Neural crest cell (in vitro differentiated cells): ENCODE data around the gene RXRB. TPM values are rescaled to one million over a fixed set of nuclear protein-coding genes. Genes with fewer than 3 reads are reported as not detected.

Experiments
- DNase-seq: peaks from one replicate; pipeline ENCODE4 v3.0.0; 2021; ENCODE audit warnings: low read depth, mixed read lengths, low spot score
- H3K27ac Mint-ChIP-seq: one replicate; pipeline ENCODE4 v1.8.0; 2021; ENCODE audit warnings: mild to moderate bottlenecking, mixed read lengths; ENCODE audit not compliant: unreplicated experiment
- H3K27me3 Mint-ChIP-seq: 2 replicates; pipeline ENCODE4 v1.8.0; 2021; ENCODE audit warnings: low read depth, mild to moderate bottlenecking, mixed read lengths
- H3K36me3 Mint-ChIP-seq: 2 replicates; pipeline ENCODE4 v1.8.0; 2021; ENCODE audit warnings: low read depth, mild to moderate bottlenecking, mixed read lengths
- H3K4me1 Mint-ChIP-seq: 2 replicates; pipeline ENCODE4 v1.8.0; 2021; ENCODE audit warnings: mixed read lengths
- H3K4me3 Mint-ChIP-seq: one replicate; pipeline ENCODE4 v1.8.0; 2021; ENCODE audit warnings: mild to moderate bottlenecking, mixed read lengths
- H3K9me3 Mint-ChIP-seq: 2 replicates; pipeline ENCODE4 v1.8.0; 2021; ENCODE audit warnings: mixed read lengths
- CTCF ChIP-seq: fragments of 200-600 bp; sonication (generic); conservative IDR thresholded peaks from 2 replicates; pipeline ENCODE4 v1.5.0; 2021; ENCODE audit warnings: antibody characterized with exemption, mild to moderate bottlenecking
- total RNA-seq: library from RNA; stranded (reverse); gene quantifications from 2 replicates; pipeline ENCODE4 v1.2.1, GENCODE V29; 2021

RXRB gene
- total RNA-seq, 1 donor from 2014 or later, result 33.1 TPM

- Mint-ChIP-seq H3K36me3 (peaks cover 25% of the 10 kb centered on the region), H3K4me1 (peaks cover 73% of the 10 kb centered on the region), H3K27ac (peak overlapping the region; percentile 93), H3K4me3 (peak overlapping the region; percentile 99), H3K27me3 (no peaks in the 10 kb centered on the region), H3K9me3 (no peaks in the 10 kb centered on the region)
- TF ChIP-seq CTCF, result no peak
- no peak for DNase-seq
Measured at GRCh38 chr6:33206027-33206863, 5.8 kb upstream of the RXRB start.

- Mint-ChIP-seq H3K4me3 (peak overlapping the region; percentile 99), H3K9me3 (no peaks in the 10 kb centered on the region), H3K27ac (peak overlapping the region; percentile 93), H3K4me1 (peaks cover 77% of the 10 kb centered on the region), H3K27me3 (no peaks in the 10 kb centered on the region), H3K36me3 (peaks cover 26% of the 10 kb centered on the region)
- DNase-seq, result no peak
- no peak for TF ChIP-seq CTCF
Measured at GRCh38 chr6:33205191-33206026, 4.9 kb upstream of the RXRB start.

GRCh38 chr6:33204415-33205190 lies 4.1 kb upstream of the RXRB start, which contains the start of gene HSD17B8:
TSS of gene HSD17B8 (plus strand) at chr6:33204655. CDS start at chr6:33204669, 14 bp downstream.
- no peaks in the 10 kb centered on the region for H3K27me3 Mint-ChIP-seq
- peaks cover 22% of the 10 kb centered on the region for H3K36me3 Mint-ChIP-seq
- TF ChIP-seq CTCF, result no peak
- H3K4me1 Mint-ChIP-seq, result peaks cover 74% of the 10 kb centered on the region
- H3K4me3 Mint-ChIP-seq, result peak within 1 kb of the TSS; percentile 99
- DNase-seq, result peak; percentile 90
- H3K27ac Mint-ChIP-seq, result peak within 1 kb of the TSS; percentile 93
- H3K9me3 Mint-ChIP-seq, result no peaks in the 10 kb centered on the region

GRCh38 chr6:33204165-33204414 lies 3.6 kb upstream of the RXRB start:
- peaks cover 74% of the 10 kb centered on the region for H3K4me1 Mint-ChIP-seq
- H3K27ac Mint-ChIP-seq, result peak overlapping the region; percentile 78
- H3K4me3 Mint-ChIP-seq, result peak overlapping the region; percentile 99
- H3K27me3 Mint-ChIP-seq, result no peaks in the 10 kb centered on the region
- no peak for TF ChIP-seq CTCF
- H3K9me3 Mint-ChIP-seq, result no peaks in the 10 kb centered on the region
- DNase-seq, result no peak
- H3K36me3 Mint-ChIP-seq, result peaks cover 22% of the 10 kb centered on the region

GRCh38 chr6:33203443-33204164 lies 3.1 kb upstream of the RXRB start:
- peaks cover 22% of the 10 kb centered on the region for H3K36me3 Mint-ChIP-seq
- TF ChIP-seq CTCF, result no peak
- peak overlapping the region; percentile 99 for H3K4me3 Mint-ChIP-seq
- no peaks in the 10 kb centered on the region for H3K9me3 Mint-ChIP-seq
- no peak for DNase-seq
- H3K27me3 Mint-ChIP-seq, result no peaks in the 10 kb centered on the region
- H3K4me1 Mint-ChIP-seq, result peaks cover 74% of the 10 kb centered on the region
- H3K27ac Mint-ChIP-seq, result peak overlapping the region; percentile 78
